HAP-1 (cell line): Measurements from ENCODE around the gene EBF3.

Experiments
- DNase-seq, 2 experiments: peaks; one replicate each; pipeline ENCODE4 v3.0.0-alpha.2; 2016 to 2020; ENCODE audit warnings: low spot score in 2 of 2
- H3K27me3 ChIP-seq: fragments of 250-450 bp; sonication (Bioruptor Pico); 2 replicates; pipeline ENCODE4 v1.5.1; 2020; ENCODE audit warnings: low read depth, mild to moderate bottlenecking, moderate library complexity
- H3K36me3 ChIP-seq: fragments of 250-450 bp; sonication (Bioruptor Pico); replicated peaks from 2 replicates; pipeline ENCODE4 v1.5.1; 2020; ENCODE audit warnings: mild to moderate bottlenecking
- H3K4me1 ChIP-seq: fragments of 250-450 bp; sonication (Bioruptor Pico); 2 replicates; pipeline ENCODE4 v1.5.1; 2020; ENCODE audit warnings: mild to moderate bottlenecking
- H3K4me3 ChIP-seq: fragments of 250-450 bp; sonication (Bioruptor Pico); 2 replicates; pipeline ENCODE4 v1.5.1; 2020; ENCODE audit warnings: mild to moderate bottlenecking, moderate library complexity
- H3K9me3 ChIP-seq: fragments of 250-450 bp; sonication (Bioruptor Pico); 2 replicates; pipeline ENCODE4 v1.5.1; 2020; ENCODE audit warnings: mild to moderate bottlenecking, moderate library complexity
- in situ Hi-C: fragments of 300-500 bp; cut with MboI; formaldehyde crosslinking; loops from 3 replicates; pipeline ENCODE4 v1.14.3; 2020; ENCODE audit warnings: low sequenced_read_pairs, inconsistent platforms, mixed read lengths

The EBF3 gene

GRCh38 chr10:129857242-129857960, 106.7 kb downstream of the EBF3 start:
- H3K27me3 ChIP-seq, result no peaks in the 10 kb centered on the region
- in situ Hi-C loops, result loop anchor here (25.0 kb wide), 1 partner anchor 255 kb away; the partner anchor contains the start of gene C10orf143
- no peak for DNase-seq
- peaks cover 3% of the 10 kb centered on the region; the same call in 1 of the 2 replicates for H3K36me3 ChIP-seq
- no peaks in the 10 kb centered on the region for H3K4me1 ChIP-seq
- H3K4me3 ChIP-seq, result no peak overlapping the region
- no peaks in the 10 kb centered on the region for H3K9me3 ChIP-seq

- in situ Hi-C loops, result loop anchor here (25.0 kb wide), 1 partner anchor 256 kb away; the partner anchor contains the start of gene C10orf143
These were observed 108.1 kb downstream of the EBF3 start for GRCh38 chr10:129855836-129856563.

DNA sequence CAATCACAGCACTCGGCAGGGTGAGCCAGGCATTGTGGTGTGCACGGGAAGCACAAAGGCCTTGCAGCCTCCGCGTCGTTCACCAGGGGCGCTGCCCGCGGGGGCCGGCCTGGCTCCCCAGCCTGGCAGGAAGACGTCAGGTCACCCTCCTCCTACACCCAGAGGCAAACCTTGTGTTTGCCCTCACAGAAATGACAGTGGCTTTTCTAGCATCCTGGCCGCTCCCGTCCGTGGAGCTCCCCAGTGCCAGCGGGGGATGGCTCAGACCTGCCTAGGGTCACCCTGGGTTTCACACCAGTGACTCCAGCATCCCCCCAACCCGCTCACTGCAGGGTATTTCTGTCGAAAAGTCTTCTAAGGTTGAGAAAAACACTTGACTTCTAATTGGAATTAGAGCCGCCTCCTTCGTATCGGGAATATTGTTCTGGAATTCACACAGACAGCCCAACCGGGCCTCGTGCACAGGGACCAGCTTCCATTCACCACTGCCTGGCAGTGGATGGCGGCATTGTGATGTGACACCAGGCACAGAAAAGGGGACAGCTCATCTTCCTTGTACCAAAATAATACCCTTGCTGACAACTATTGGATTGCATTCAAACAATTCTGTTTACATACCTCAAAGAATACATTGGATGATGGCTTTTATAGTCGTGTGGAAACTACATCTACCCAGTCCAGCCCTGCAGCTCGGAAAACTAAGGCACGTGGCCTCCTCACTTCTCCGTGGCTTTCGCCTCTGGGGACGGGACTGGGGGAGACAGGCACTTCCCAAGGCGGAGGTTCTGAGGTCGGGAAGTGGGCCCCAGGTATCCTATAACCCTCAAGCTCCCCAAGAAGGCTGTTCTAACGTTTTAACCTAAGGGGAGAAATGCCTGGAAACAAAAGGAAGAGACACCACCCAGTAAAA, 109.0 kb downstream of the EBF3 start:
- H3K4me1 ChIP-seq, result no peaks in the 10 kb centered on the region
- in situ Hi-C loops, result loop anchor here (25.0 kb wide), 1 partner anchor 257 kb away; the partner anchor contains the start of gene C10orf143
- H3K27me3 ChIP-seq, result no peaks in the 10 kb centered on the region

More at GRCh38 chr10:129855836-129856563, 108.1 kb downstream of the EBF3 start:
- H3K4me1 ChIP-seq, result no peaks in the 10 kb centered on the region
- H3K4me3 ChIP-seq, result no peak overlapping the region
- no peaks in the 10 kb centered on the region for H3K27me3 ChIP-seq
- no peak for DNase-seq
- no peaks in the 10 kb centered on the region for H3K9me3 ChIP-seq
- H3K36me3 ChIP-seq, result no peaks in the 10 kb centered on the region; the same call in 1 of the 2 replicates

GRCh38 chr10:129854158-129854557, 109.9 kb downstream of the EBF3 start:
- no peak for DNase-seq
- H3K36me3 ChIP-seq, result no peaks in the 10 kb centered on the region
- H3K9me3 ChIP-seq, result no peaks in the 10 kb centered on the region
- no peak overlapping the region for H3K4me3 ChIP-seq
- H3K4me1 ChIP-seq, result no peaks in the 10 kb centered on the region
- no peaks in the 10 kb centered on the region for H3K27me3 ChIP-seq
- in situ Hi-C loops, result loop anchor here (25.0 kb wide), 1 partner anchor 258 kb away; the partner anchor contains the start of gene C10orf143

More for the DNA sequence above, 109.0 kb downstream of the EBF3 start:
- H3K9me3 ChIP-seq, result no peaks in the 10 kb centered on the region
- DNase-seq, result no peak
- no peak overlapping the region for H3K4me3 ChIP-seq
- no peaks in the 10 kb centered on the region for H3K36me3 ChIP-seq

- peak in 1 of 2 experiments; percentile 25 for DNase-seq
- Histone ChIP-seq H3K4me3 (no peak overlapping the region), H3K9me3 (no peaks in the 10 kb centered on the region), H3K4me1 (peaks cover 2% of the 10 kb centered on the region; the same call in 1 of the 2 replicates), H3K27me3 (no peaks in the 10 kb centered on the region), H3K36me3 (no peaks in the 10 kb centered on the region)
- in situ Hi-C loops, result loop anchor here (25.0 kb wide), 1 partner anchor 259 kb away; the partner anchor contains the start of gene C10orf143
These were observed 110.5 kb downstream of the EBF3 start for GRCh38 chr10:129853562-129853903.

DNA sequence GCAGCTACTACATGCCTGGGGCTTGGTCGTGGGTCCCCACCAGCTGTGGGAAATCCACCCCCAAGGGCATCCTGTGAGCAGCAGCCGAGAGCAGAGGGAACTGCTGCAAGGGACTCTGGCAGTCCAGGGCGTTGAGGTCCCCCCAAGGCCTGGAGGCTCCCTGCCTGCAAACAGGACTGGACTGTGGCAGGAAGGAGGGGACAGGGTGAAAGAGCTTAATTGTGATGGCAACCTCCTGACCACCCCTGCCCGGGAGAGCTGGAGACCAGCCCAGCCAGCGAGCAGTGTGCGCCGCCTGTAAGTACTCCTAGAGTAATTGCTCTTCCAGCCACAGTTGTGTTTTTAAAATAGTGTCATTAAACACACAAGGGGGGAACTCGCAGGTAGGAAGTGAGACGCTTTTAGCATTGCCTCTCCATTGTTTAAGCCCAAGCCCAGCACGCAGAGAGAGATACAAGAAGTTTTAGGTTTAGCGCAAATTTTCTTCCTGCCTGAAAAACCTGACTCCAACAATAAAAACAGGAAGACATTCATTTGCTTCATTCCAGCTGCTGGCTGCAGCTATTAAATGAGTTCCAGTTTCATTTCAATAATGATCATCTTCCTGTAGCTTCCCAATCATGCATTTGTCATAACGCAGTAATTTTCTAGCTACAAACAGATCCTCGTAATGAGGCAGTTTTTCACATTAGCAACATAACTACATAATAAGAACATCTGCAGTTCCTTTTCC, 111.1 kb downstream of the EBF3 start:
- Histone ChIP-seq H3K4me1 (peaks cover 7% of the 10 kb centered on the region), H3K4me3 (no peak overlapping the region), H3K9me3 (no peaks in the 10 kb centered on the region), H3K27me3 (no peaks in the 10 kb centered on the region), H3K36me3 (no peaks in the 10 kb centered on the region)
- in situ Hi-C loops, result loop anchor here (25.0 kb wide), 1 partner anchor 259 kb away; the partner anchor contains the start of gene C10orf143
- no peak for DNase-seq

DNA sequence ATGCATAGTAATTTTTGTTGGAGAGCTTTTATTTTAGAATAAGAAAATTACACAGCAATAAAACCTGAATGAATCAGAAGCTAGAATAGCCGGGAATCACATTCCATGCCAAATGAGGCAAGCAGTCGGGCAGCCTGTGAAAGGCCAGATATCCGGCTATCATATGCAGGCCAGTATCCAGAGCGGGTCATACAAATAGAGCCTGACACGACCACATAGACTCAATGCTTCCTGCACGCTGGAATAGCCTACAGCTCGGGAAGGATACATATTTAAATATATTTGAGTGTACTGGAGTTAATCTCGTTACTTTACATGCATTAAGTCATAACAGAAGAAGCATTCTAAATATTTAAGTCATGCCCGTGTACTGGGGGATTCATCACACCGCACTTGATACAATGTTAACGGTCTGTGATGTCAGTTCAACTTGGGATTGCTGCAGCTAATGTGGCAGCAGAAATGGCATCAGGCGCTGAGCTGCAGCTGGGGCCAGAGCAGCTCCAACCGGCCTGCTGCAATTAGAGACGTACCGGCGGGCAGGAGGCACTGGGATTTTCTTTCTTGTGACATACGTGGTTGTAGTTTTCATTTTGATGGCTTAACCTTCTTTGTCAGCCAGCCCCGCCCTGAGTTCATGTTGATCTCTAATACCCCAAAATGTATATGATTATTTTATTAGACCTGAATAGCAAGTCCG, 112.0 kb downstream of the EBF3 start:
- Histone ChIP-seq H3K4me3 (no peak overlapping the region), H3K9me3 (no peaks in the 10 kb centered on the region), H3K27me3 (no peaks in the 10 kb centered on the region), H3K36me3 (no peaks in the 10 kb centered on the region), H3K4me1 (peaks cover 16% of the 10 kb centered on the region)
- no peak for DNase-seq
- in situ Hi-C loops, result loop anchor here (25.0 kb wide), 1 partner anchor 260 kb away; the partner anchor contains the start of gene C10orf143

DNA sequence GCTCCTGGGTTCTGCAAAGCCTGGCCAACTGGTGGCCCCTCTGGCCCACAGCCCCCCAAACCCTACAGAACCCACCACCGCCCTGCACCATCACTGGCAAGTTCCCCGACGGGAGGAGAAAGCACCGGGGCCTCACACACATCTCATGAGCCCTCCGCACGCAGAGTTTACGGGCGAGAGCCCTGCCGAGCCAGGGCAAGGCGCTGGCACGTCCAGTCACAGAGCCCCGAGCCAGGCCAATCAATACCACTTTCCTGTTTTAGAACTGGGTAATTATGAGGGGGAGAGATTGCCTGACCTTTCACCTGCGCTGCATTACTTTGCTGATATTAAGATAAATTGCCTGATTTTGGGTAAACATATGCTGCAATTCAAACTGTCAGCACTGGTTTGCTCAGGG, 113.3 kb downstream of the EBF3 start:
- in situ Hi-C loops, result loop anchor here (25.0 kb wide), 1 partner anchor 262 kb away; the partner anchor contains the start of gene C10orf143
- no peaks in the 10 kb centered on the region for H3K36me3 ChIP-seq
- H3K4me3 ChIP-seq, result no peak overlapping the region
- DNase-seq, result no peak
- H3K9me3 ChIP-seq, result no peaks in the 10 kb centered on the region
- H3K4me1 ChIP-seq, result peaks cover 29% of the 10 kb centered on the region
- H3K27me3 ChIP-seq, result no peaks in the 10 kb centered on the region

DNA sequence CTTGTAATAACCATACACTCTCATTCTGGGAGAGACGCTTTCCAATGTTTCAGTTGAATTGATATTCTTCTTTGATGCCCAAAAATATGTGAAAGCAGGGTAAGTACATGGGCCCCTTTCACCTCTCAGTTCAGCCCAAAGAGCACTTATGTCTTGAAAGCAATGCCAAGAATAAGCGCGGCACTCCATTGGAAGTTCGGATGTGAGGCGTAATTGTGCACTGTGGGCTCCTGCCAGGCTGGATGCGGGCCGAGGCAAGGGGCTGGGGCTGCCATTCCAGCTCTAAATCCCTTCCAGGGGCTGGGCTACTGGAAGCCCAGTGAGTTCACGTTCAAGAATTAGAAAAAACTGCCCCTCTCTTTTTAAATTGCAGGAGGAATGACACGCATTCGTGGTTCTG, 113.8 kb downstream of the EBF3 start:
- Histone ChIP-seq H3K4me3 (no peak overlapping the region), H3K9me3 (no peaks in the 10 kb centered on the region), H3K36me3 (no peaks in the 10 kb centered on the region), H3K4me1 (peaks cover 34% of the 10 kb centered on the region), H3K27me3 (no peaks in the 10 kb centered on the region)
- no peak for DNase-seq
- in situ Hi-C loops, result loop anchor here (25.0 kb wide), 1 partner anchor 262 kb away; the partner anchor contains the start of gene C10orf143

- Histone ChIP-seq H3K27me3 (no peaks in the 10 kb centered on the region), H3K4me3 (no peak overlapping the region), H3K36me3 (no peaks in the 10 kb centered on the region), H3K9me3 (no peaks in the 10 kb centered on the region), H3K4me1 (peaks cover 36% of the 10 kb centered on the region)
- in situ Hi-C loops, result loop anchor here (5.0 to 25.0 kb wide), 2 partner anchors 112 to 262 kb away; partner anchors contain the start of genes C10orf143 and EBF3
- no peak for DNase-seq
These were observed 114.2 kb downstream of the EBF3 start for GRCh38 chr10:129849853-129850252.

- H3K36me3 ChIP-seq, result no peaks in the 10 kb centered on the region
- in situ Hi-C loops, result loop anchor here (5.0 kb wide), 1 partner anchor 113 kb away; the partner anchor contains the start of gene EBF3
- H3K4me1 ChIP-seq, result peaks cover 41% of the 10 kb centered on the region
- no peak overlapping the region for H3K4me3 ChIP-seq
- no peaks in the 10 kb centered on the region for H3K9me3 ChIP-seq
- DNase-seq, result no peak
- H3K27me3 ChIP-seq, result no peaks in the 10 kb centered on the region
These were observed 114.7 kb downstream of the EBF3 start for GRCh38 chr10:129849452-129849750.
